CD4-positive, alpha-beta T cell treated with Interleukin-15 for 4 hours (primary cell): ENCODE data around the gene NINJ1.

ENCODE experiments used
- DNase-seq: peaks from one replicate; pipeline ENCODE4 v3.0.0-alpha.2; 2020; ENCODE audit warnings: low spot score

The NINJ1 gene

GRCh38 chr9:93087971-93088655 lies 45.9 kb downstream of the NINJ1 start:
- no peak for DNase-seq

DNA sequence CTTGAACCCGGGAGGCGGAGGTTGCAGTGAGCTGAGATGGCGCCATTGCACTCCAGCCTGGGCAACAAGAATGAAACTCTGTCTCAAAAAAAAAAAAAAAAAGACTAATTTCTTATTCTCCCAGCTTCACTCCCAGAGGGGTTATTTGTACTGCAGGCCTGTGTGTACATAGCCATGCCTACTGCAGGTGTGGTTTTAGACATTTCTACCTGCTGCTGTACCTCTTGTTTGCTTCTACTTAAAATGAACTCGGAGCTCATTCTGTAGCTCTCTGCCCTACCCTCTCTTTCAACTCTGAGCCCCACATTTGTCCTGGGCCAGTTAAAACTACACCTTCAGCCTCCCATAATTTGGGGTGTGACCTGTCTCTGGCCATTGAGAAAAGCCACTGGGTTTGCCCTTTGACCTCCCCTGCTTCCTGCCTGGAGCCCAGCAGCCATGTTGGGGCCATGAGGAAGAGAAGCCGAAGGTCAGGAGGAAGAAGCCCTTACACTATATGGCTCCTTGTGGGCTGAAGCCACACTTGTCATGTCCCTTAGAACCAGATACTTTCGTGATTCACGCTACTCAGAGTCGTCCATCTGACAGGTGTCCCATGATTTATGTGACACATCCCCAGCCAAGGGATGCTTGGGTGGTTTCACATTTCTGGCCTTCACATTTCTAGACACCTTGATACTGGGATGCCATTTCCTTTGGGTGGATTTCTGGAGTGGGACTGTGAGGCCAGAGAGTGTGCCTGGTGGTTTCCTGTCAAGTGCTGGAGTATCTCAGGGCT lies 47.4 kb downstream of the NINJ1 start:
- no peak for DNase-seq

GRCh38 chr9:93085676-93086075 lies 48.4 kb downstream of the NINJ1 start:
- no peak for DNase-seq

GRCh38 chr9:93084471-93084881 lies 49.6 kb downstream of the NINJ1 start:
- no peak for DNase-seq

DNA sequence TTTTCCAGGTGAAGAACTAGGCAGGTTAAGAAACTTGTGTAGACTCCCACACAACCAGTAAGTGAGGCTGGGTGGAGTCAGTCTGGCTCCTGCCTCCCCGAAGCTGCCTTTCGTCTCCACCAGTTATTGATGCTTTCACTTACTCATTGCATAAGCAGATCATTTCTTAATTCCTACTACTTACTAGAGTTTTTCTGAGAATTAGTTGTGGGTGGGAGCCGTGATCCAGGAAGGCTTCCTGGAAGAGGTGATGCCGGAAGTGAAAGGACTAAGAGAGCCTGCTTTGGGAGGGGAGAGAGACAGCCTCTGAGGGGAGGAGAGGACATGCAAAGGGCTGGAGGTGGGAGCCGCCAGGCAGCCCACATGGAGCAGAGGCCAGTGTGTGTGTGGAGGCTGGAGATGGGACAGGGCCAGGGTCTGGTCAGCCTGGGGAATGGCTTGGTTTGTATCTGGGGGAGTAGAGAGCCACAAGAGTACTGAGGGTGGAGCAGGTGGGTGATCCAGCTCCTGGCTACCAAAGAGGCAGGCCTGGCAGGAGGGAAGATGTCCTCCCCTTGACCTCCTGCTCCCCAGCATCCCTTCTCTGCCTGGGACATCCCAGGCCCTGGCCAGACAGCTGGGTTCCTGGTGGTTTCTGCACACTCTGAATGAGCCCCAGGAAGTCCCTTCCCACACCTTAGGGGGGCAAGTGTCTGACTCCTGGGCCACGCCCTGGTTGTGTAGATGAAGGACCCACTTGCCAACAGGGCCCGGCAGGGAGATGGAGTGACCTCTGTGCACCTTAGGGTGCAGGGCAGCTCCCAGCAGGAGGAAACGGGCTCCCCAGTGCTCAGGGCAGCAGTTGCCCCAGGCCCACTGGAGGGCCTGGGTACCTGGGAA lies 50.2 kb downstream of the NINJ1 start:
- peak; percentile 65 for DNase-seq

DNA sequence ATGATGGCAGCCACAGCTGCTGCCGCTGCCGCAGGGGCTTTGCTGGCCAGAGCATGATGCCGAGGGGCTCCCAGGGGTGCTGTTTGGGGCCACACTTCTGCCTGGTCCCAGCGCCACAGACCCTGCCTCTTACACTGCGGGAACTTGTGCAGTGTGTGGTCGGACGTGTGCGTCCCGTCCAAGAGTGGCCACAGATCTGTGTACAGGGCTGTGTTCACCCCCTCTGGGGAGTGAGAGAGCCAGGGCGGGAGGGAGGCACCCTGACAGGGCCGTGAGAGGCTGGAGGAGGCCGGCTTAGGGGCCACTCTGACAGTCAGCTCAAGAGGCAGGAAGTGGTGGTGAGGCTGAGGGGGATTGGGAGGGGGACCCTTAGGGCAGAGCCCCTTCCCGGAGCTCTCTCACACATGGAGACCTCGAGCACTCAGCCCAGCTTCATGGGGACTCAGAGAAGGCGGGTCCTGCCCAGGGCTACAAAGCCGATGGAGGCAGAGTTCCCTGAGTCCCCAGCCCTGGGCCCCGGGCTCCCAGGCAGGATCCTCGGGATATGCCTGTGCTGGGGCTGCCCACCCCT lies 51.1 kb downstream of the NINJ1 start:
- no peak for DNase-seq

DNA sequence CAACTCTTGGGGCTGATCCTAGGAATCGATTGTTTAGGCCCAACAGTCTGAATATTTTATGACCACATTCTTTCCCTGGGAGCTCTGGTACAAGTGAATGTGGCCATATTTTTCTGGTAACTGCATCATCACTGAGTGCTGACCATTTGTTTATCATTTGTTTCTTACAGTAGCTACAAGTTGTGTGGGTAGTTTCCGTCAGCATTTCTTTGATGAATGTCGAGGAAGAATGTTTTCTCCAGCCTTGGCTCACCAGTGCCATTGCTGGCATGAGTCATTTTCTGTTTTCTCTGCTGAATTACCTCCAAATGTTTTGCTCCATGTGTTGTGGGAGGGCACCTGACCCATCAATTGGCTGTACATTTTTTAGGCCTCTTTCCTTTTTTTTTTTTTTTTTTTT lies 52.1 kb downstream of the NINJ1 start:
- no peak for DNase-seq

GRCh38 chr9:93081081-93081529 lies 52.9 kb downstream of the NINJ1 start:
- no peak for DNase-seq

DNA sequence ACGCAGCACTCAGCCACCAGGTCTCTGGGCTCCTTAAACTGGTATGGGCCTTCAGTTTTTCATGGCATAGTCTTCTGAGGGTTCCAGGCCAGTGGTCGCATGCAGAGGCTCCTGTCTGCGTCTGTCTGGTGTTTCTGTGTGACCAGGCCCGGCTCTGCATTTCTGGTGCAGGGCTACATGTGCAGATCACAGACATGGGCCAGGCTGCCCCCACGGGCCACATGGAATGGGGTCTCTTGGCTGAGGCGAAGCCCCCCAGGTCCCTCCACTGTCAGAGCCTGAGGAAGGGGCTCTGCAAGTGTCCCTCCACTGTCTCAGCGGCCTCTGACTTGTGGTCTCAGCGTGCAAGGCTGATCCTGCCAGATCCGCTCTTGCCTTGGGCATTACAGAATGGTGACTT lies 53.6 kb downstream of the NINJ1 start:
- DNase-seq = no peak

DNA sequence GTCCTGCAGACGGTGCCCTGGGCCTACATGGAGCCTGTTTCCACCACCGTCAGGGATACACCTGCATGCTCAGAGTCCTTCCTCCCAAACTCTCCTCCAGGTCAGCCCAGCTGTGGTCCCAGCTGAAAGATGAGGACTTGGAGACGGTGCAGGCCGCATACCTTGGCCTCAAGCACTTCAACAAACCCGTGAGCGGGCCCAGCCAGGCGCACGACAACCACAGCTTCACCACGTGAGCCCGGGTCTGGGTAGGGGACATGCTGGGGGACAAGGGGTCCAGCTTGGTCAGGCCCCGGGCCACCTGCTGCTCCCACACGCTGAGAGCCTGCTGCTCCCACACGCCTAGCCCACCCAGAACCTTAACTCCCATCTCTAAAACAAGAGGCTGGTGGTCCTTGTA lies 54.7 kb downstream of the NINJ1 start:
- DNase-seq = no peak

- no peak for DNase-seq
Measured at GRCh38 chr9:93077811-93078210, 56.2 kb downstream of the NINJ1 start.

DNA sequence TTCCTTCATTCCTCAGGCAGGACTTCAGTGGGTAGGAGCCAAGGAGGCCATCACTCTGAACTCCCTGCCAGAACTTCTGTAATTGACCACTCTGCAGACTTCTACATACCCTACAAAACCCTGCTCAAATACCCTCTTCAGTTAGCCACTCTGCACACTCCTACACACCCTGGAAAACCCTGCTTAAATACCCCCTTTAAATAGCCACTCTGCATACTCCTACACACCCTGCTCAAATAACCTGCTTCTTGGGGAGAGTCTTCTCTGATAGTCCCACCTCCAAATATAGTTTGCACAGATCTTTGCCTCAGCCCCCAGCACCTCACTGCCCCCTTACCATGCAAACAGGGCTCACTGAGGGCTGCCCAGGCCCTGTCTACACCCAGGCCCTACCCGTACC lies 56.7 kb downstream of the NINJ1 start:
- DNase-seq = no peak

GRCh38 chr9:93076792-93077128 lies 57.3 kb downstream of the NINJ1 start:
- DNase-seq = no peak

DNA sequence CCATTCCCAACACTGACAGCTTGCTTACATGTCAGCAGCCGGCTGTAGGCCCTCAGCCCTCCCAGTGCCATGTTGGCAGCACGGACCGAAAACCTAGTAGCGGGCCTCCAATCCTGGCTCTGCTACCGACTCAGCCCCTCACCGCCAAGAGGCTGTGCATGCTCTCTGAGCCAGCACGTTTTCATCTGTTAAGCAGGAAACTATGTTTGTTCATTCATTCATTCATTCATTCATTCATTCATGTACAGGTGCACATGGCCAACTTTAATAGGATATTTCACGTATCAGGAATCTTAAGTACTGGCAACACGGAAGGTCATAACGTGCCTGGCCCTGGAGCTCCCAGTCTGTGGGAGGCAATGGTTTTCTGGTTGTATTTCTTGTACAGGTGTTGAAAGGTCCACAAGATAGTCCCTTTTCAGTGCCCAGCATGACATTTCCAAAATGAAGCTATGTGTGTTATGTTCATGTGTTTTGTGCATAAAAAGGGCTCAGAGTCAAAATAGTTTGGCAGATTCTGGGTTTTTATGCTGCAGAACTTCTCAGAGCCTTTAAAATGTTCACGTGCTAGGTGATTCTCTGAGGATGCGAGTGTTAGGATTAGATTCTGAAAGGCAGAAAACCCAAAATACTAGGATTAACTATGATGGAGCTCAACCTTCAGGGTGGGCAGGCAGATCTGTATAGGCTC lies 57.8 kb downstream of the NINJ1 start:
- DNase-seq = no peak

DNA sequence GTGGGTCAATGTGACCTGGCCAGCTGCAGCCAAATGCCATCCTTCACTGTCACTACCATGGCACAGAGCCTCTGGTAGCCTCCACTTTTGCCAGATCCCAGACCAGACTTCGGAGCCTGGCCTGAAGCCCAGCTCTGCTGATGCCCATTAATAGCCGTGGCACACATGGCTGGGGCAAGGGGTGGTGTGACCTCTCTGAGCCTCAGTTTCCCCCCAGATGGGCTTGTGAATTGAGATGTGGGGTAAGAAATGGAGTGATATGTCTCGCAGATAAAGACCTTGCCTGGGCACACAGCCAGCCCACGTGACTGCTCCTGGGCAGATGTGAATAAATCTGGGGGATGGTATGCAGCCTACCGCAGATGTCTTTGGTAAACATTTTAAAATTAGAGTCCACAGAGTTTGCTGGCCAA lies 61.7 kb downstream of the NINJ1 start:
- DNase-seq = no peak
